Type B pancreatic cell (in vitro differentiated cells): ENCODE data around the gene SDCCAG8. TPM values are rescaled to one million over a fixed set of nuclear protein-coding genes. Genes with fewer than 3 reads are reported as not detected.

Source experiments
- DNase-seq: peaks from one replicate; pipeline ENCODE4 v3.0.0; 2021; ENCODE audit warnings: mixed read lengths; ENCODE audit not compliant: unreplicated experiment; ENCODE audit errors: extremely low spot score
- H3K27ac Mint-ChIP-seq: 2 replicates; pipeline ENCODE4 v1.8.0; 2021; ENCODE audit warnings: mild to moderate bottlenecking, mixed read lengths
- H3K27me3 Mint-ChIP-seq: 2 replicates; pipeline ENCODE4 v1.8.0; 2021; ENCODE audit warnings: mixed read lengths
- H3K36me3 Mint-ChIP-seq: 2 replicates; pipeline ENCODE4 v1.8.0; 2021; ENCODE audit warnings: mixed read lengths
- H3K4me1 Mint-ChIP-seq: one replicate; pipeline ENCODE4 v1.8.0; 2021; ENCODE audit warnings: mixed read lengths; ENCODE audit not compliant: unreplicated experiment
- H3K4me3 Mint-ChIP-seq: 2 replicates; pipeline ENCODE4 v1.8.0; 2021; ENCODE audit warnings: mild to moderate bottlenecking, mixed read lengths
- H3K9me3 Mint-ChIP-seq: 2 replicates; pipeline ENCODE4 v1.8.0; 2021; ENCODE audit warnings: mixed read lengths
- CTCF ChIP-seq: fragments of 200-600 bp; sonication (generic); conservative IDR thresholded peaks from 2 replicates; pipeline ENCODE4 v1.5.0; 2021; ENCODE audit warnings: antibody characterized with exemption, mild to moderate bottlenecking
- total RNA-seq: library from RNA; stranded (reverse); gene quantifications from 2 replicates; pipeline ENCODE4 v1.2.1, GENCODE V29; 2021; ENCODE audit warnings: low replicate concordance

Gene SDCCAG8
- total RNA-seq, 1 donor from 2014 or later: 26.0 TPM

- peaks cover 5% of the 10 kb centered on the region for H3K36me3 Mint-ChIP-seq
- TF ChIP-seq CTCF: no peak
- no peaks in the 10 kb centered on the region for H3K9me3 Mint-ChIP-seq
- no peak for DNase-seq
- H3K27me3 Mint-ChIP-seq: no peaks in the 10 kb centered on the region
- no peak overlapping the region for H3K4me3 Mint-ChIP-seq
- peaks cover 8% of the 10 kb centered on the region for H3K4me1 Mint-ChIP-seq
- no peak overlapping the region for H3K27ac Mint-ChIP-seq
Measured at GRCh38 chr1:243452092-243452491, 196.3 kb downstream of the SDCCAG8 start.

GRCh38 chr1:243454328-243454997, 198.6 kb downstream of the SDCCAG8 start:
- TF ChIP-seq CTCF: no peak
- Mint-ChIP-seq H3K36me3 (peaks cover 5% of the 10 kb centered on the region), H3K4me3 (no peak overlapping the region), H3K9me3 (no peaks in the 10 kb centered on the region), H3K27ac (no peak overlapping the region), H3K4me1 (no peaks in the 10 kb centered on the region), H3K27me3 (no peaks in the 10 kb centered on the region)
- DNase-seq: no peak

- Mint-ChIP-seq H3K27me3 (no peaks in the 10 kb centered on the region), H3K36me3 (peaks cover 5% of the 10 kb centered on the region), H3K4me1 (no peaks in the 10 kb centered on the region), H3K4me3 (no peak overlapping the region), H3K9me3 (no peaks in the 10 kb centered on the region), H3K27ac (no peak overlapping the region)
- DNase-seq: no peak
- no peak for TF ChIP-seq CTCF
Measured at GRCh38 chr1:243455760-243456651, 200.2 kb downstream of the SDCCAG8 start.

DNA sequence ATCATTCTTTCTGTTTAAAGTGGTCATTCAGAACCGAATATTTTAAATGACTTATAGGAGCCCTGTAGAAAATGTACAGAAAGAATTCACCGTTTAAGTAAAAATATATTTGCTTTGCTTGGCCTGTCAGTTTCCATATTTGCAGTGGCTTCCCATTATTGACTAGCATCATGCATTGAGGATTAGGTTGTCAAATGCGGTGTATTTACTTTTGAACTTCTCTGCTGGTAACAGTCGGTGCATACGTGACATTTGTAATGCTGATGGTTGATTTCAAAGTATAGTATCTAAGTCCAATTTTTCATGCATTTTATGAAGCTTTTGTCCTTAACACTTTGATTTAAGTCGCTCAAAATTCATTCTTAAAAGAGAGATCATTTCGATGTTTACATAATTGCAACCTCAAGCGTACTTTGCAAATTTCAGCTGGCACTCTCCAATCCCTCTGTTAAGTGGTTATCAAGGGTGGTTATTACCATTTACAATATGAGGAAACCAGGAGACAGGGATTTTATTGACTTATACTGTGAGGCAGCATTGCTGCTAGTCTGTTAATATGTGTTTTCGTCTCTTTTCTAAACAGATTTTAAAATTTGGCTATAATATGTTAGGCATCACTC, 201.6 kb downstream of the SDCCAG8 start:
- Mint-ChIP-seq H3K4me1 (no peaks in the 10 kb centered on the region), H3K9me3 (no peaks in the 10 kb centered on the region)

GRCh38 chr1:243459059-243459458, 203.2 kb downstream of the SDCCAG8 start:
- no peak overlapping the region for H3K27ac Mint-ChIP-seq
- no peaks in the 10 kb centered on the region for H3K4me1 Mint-ChIP-seq
- DNase-seq: no peak
- TF ChIP-seq CTCF: no peak
- no peaks in the 10 kb centered on the region for H3K9me3 Mint-ChIP-seq
- H3K36me3 Mint-ChIP-seq: no peaks in the 10 kb centered on the region
- no peaks in the 10 kb centered on the region for H3K27me3 Mint-ChIP-seq
- no peak overlapping the region for H3K4me3 Mint-ChIP-seq

More for the DNA sequence above, 201.6 kb downstream of the SDCCAG8 start:
- no peak for TF ChIP-seq CTCF
- Mint-ChIP-seq H3K27ac (no peak overlapping the region), H3K27me3 (no peaks in the 10 kb centered on the region), H3K36me3 (no peaks in the 10 kb centered on the region), H3K4me3 (no peak overlapping the region)
- no peak for DNase-seq
